ENCODE measurements around the gene CNGB1.
"Not testable (repeated sequence)": the region's sequence is repeated elsewhere in the genome, so short reads cannot be mapped to it uniquely, and the experiment has no call there.

Gene CNGB1

GRCh38 chr16:57970970-57971369, at the start of gene CNGB1:
Gene CNGB1, minus strand, starts transcription at chr16:57971128. Its CDS starts 3,842 bp downstream, at chr16:57967286.
- H3K4me3 ChIP-seq (ENCODE audit: low read depth, low read length): no peak within 1 kb of the TSS

GRCh38 chr16:58019866-58020538, 49.1 kb upstream of the CNGB1 start:
- H3K4me3 ChIP-seq (ENCODE audit: low read depth, low read length): no peak overlapping the region

- H3K4me3 ChIP-seq (ENCODE audit: low read depth, low read length): no peak overlapping the region
Measured at GRCh38 chr16:58018803-58019202, 47.9 kb upstream of the CNGB1 start.

- H3K4me3 ChIP-seq (ENCODE audit: low read depth, low read length): no peak overlapping the region
Measured at GRCh38 chr16:58016840-58017446, 46.0 kb upstream of the CNGB1 start.

- H3K4me3 ChIP-seq (ENCODE audit: low read depth, low read length): no peak overlapping the region
Measured at GRCh38 chr16:58013201-58013956, 42.5 kb upstream of the CNGB1 start.

GRCh38 chr16:58012481-58012880, 41.6 kb upstream of the CNGB1 start:
- H3K4me3 ChIP-seq (ENCODE audit: low read depth, low read length): no peak overlapping the region

GRCh38 chr16:58011652-58012051, 40.7 kb upstream of the CNGB1 start:
- no peak overlapping the region for H3K4me3 ChIP-seq (ENCODE audit: low read depth, low read length)

- H3K4me3 ChIP-seq (ENCODE audit: low read depth, low read length): no peak overlapping the region
Measured at GRCh38 chr16:58010886-58011285, 40.0 kb upstream of the CNGB1 start.

GRCh38 chr16:58009856-58010416, 39.0 kb upstream of the CNGB1 start:
- no peak overlapping the region for H3K4me3 ChIP-seq (ENCODE audit: low read depth, low read length)

- not testable (repeated sequence) for H3K4me3 ChIP-seq (ENCODE audit: low read depth, low read length)
Measured at GRCh38 chr16:58004736-58005135, 33.8 kb upstream of the CNGB1 start.

GRCh38 chr16:58002936-58003335, 32.0 kb upstream of the CNGB1 start:
- H3K4me3 ChIP-seq (ENCODE audit: low read depth, low read length): no peak overlapping the region

GRCh38 chr16:58002416-58002800, 31.5 kb upstream of the CNGB1 start:
- no peak overlapping the region for H3K4me3 ChIP-seq (ENCODE audit: low read depth, low read length)

GRCh38 chr16:58001781-58002415, 31.0 kb upstream of the CNGB1 start:
- H3K4me3 ChIP-seq (ENCODE audit: low read depth, low read length): peak overlapping the region; percentile 60

GRCh38 chr16:58000706-58001676, 30.1 kb upstream of the CNGB1 start, which contains the start of gene USB1:
Gene USB1, plus strand, starts transcription at chr16:58001407. Its CDS starts 77 bp downstream, at chr16:58001484.
- peak within 1 kb of the TSS; percentile 60 for H3K4me3 ChIP-seq (ENCODE audit: low read depth, low read length)

- H3K4me3 ChIP-seq (ENCODE audit: low read depth, low read length): peak within 1 kb of the TSS; percentile 60
Measured at GRCh38 chr16:57999971-58000705, 29.2 kb upstream of the CNGB1 start, which contains the start of gene ZNF319. Gene ZNF319, minus strand, starts transcription at chr16:58000672. Its CDS starts 2,407 bp downstream, at chr16:57998265.

GRCh38 chr16:57999366-57999970, 28.5 kb upstream of the CNGB1 start:
- H3K4me3 ChIP-seq (ENCODE audit: low read depth, low read length): no peak overlapping the region

GRCh38 chr16:57998992-57999365, 28.1 kb upstream of the CNGB1 start:
- H3K4me3 ChIP-seq (ENCODE audit: low read depth, low read length): no peak overlapping the region

GRCh38 chr16:57998486-57998885, 27.6 kb upstream of the CNGB1 start:
- H3K4me3 ChIP-seq (ENCODE audit: low read depth, low read length): no peak overlapping the region

Measured in iPS-11a (cell line).